ENCODE measurements around the gene PCLO. TPM values are rescaled to one million over a fixed set of nuclear protein-coding genes. Genes with fewer than 3 reads are reported as not detected.
A peak's percentile ranks its signal among the peaks of the same experiment; 100 is the strongest.
"Not testable (repeated sequence)": the region's sequence is repeated elsewhere in the genome, so short reads cannot be mapped to it uniquely, and the experiment has no call there.

Gene PCLO
- total RNA-seq, 1 experiment from 2014 or later: 1.3 TPM

DNA sequence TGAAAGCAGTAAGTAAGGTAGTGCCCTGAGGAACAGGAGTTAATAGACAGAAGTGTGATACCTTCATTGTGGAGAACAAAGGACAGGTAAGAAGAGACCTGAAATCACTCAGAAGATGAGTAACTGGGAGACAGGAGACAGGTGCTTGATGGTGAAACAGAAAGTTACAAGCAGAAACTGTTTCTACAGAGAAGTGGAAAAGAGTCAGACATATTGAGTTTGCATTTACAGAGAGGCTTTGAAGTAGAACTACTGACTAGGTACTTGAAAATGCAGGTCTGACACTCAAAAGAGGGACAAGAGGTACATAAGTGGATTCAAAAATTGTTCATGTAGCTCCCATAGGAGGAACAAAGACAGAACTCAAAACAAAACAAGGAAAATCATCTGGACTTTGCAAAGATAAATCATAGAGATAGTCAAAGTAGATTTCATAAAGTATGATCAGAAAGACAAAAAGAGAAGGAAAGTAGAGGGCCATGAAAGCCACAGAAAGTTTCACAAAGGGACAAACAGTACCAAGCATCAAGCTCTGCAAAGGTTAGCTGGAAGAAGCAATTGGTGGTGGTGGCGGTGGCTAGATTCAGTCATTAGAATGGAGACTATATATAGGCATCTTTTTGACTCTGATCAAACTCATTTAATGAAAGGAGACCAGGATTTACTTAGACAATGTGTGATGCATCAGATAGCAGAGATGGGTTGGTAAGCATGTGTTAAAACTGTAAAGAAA is 198.4 kb downstream of the PCLO start:
- no peak for DNase-seq (ENCODE audit: low read depth)

- DNase-seq (ENCODE audit: low read depth): no peak
Measured at GRCh38 chr7:82961240-82961639, 201.4 kb downstream of the PCLO start.

DNA sequence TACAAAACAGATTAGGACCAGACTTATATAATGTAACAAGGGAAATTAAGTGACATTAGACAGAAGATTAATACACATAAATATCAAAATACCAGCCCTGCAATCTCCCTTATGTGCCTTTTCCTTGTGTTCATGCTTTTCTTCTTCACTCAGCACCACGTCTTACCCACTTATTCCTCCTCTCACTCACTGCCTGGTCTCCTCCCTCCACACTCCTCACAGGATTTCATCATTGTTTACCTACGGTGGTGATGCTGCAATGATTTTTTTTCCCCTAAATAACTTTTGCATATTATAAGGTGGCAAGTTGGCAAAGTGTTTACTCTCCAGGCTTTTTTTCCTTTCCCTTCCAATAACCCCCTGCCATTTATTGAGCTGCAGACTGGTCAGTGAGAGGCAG is 203.2 kb downstream of the PCLO start:
- no peak for DNase-seq (ENCODE audit: low read depth)

DNA sequence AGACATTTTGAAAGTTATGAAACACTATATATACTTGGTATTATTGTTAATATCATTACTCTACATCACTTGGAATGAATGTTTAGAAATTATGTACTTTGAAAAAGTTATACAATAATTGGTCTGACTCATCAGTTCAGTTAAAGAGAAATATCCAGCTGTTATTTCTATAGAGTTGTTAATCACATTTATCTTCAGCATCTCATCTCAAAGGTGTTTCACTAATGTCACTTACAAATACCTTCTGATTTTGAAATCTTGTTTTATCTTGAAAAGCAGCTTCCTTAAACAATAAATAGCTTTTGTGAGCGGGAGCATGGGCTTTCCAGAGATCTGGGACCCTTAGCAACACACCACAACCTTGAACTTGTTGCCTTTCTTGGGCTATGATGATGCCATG is 205.2 kb downstream of the PCLO start:
- DNase-seq (ENCODE audit: low read depth): no peak

DNA sequence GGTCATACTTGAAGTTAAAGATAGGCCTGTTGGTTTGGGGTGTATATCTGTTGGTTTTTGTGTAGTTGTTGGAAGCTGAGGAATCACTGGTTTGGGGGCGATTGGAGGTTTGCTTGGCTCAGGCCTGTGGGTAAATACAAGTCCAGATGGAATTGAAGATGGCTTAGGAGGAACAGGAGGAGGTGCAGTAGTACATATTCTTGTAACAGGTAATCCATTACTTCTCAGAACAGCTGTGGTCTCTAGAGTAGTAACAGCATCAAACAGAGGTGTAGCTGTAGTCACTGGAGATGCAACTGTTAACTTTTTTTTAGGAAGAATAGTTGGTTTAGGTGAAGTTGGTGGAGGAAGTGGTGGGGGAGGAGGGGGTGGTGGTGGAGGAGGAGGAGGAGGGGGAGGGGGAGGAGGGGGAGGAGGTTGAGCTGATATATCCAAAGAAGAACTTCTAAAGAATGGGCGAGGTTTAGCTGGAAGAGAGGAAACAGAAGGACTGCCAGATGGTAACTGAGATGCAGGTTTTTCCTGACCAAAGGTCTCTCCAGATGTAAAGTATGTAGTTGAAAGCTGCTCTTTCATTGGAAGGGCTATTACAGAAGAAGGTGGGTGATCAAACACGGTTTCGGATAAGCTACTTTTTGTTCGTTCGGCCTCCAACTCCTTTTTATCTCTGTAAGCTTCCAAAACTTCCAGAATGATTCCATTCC is 209.2 kb downstream of the PCLO start:
- no peak for DNase-seq (ENCODE audit: low read depth)

DNA sequence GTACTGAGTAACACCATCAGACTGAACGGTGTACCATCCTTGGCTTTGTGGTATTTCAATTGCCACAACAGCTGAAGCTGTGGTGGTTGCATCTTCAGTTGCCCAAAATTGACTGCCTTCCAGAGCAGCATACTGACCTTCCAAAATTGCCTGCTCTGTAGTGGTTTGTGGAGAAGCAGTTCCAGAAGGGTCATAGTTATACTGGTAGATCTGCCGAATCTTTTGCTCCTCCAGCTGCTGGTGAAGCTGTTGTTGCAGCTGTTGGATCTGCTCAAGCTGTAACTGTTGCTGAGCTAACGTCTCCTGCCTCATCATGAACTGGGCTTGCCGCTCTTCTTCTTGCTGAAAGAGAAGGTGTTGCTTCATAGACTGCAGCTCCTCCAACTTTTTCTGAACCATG is 212.2 kb downstream of the PCLO start:
- DNase-seq (ENCODE audit: low read depth): no peak

DNA sequence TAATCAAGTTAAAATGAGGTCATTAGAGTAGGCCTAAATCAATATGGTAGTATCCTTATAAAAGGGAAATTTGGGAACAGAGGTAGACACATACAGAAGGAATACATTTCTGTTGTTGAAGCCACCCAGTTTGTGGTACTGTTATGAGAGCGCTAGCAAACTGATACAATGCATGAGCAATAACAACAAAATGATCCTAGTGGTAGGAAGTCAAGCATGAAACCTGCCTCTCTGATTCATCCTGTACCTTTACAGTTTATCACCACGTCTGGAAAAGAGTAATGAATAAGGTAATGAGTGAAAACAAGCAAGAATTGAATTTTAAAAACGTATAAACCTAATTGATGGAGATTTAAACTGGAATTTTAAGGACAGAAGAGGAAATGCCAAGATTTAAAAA is 217.2 kb downstream of the PCLO start:
- no peak for DNase-seq (ENCODE audit: low read depth)

GRCh38 chr7:82945056-82945455 is 217.6 kb downstream of the PCLO start:
- no peak for DNase-seq (ENCODE audit: low read depth)

- DNase-seq (ENCODE audit: low read depth): no peak
Measured at GRCh38 chr7:82932516-82932915, 230.2 kb downstream of the PCLO start.

GRCh38 chr7:82926477-82926876 is 236.2 kb downstream of the PCLO start:
- DNase-seq (ENCODE audit: low read depth): no peak

DNA sequence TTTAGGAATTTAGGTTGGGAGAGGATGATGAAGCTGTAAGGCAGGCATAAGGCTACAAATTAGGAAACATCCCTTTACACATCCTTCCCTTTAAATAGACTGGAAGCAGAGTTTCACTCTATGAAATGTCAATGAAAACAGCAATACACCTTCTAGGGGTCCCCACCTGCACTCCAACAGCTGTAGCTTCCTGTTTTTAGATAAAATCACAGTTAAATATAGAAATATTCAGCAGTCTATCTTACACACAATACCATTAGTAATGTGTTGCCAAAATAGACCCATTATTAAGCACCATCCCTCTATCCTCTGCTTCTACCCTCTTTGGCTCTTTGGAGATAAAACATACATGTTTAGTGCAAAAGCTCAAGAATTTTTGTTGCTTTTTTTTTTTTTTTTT is 237.4 kb downstream of the PCLO start:
- no peak for DNase-seq (ENCODE audit: low read depth)

DNA sequence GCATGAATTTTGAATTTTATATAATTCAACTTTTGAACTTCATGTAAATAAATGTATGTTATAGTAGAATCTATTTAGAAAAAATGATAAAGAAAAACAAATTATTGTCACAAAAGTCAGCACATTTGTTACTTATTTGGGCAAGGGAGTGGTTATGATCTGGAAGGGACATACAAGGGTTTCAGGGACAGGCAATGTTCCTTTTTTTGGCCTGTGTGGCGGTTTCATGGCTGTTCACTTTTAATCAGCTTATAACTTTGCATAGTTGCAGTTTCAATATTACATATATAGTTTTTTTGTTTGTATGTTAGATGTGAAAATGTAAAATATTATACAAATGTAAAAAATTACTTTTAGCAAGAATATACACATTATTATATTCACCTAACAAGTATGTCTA is 256.2 kb downstream of the PCLO start:
- DNase-seq (ENCODE audit: low read depth): no peak

- DNase-seq (ENCODE audit: low read depth): no peak
Measured at GRCh38 chr7:82904871-82905270, 257.8 kb downstream of the PCLO start.

GRCh38 chr7:82901098-82901497 is 261.6 kb downstream of the PCLO start:
- DNase-seq (ENCODE audit: low read depth): not testable (repeated sequence)

- no peak for DNase-seq (ENCODE audit: low read depth)
Measured at GRCh38 chr7:82897500-82897899, 265.2 kb downstream of the PCLO start.

DNA sequence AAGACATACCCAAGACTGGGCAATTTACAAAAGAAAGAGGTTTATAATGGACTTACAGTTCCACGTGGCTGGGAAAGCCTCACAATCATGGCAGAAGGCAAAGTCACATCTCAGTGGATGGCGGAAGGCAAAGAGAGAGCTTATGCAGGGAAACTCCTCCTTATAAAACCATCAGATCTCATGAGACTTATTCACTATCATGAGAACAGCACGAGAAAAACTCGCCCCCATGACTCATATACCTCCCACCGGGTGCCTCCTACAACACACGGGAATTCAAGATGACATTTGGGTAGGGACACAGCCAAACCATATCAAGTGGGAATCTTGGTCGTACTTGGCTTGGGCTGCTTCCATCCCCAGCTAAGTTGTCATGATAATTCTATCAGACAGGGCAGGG is 268.3 kb downstream of the PCLO start:
- DNase-seq (ENCODE audit: low read depth): not testable (repeated sequence)

DNA sequence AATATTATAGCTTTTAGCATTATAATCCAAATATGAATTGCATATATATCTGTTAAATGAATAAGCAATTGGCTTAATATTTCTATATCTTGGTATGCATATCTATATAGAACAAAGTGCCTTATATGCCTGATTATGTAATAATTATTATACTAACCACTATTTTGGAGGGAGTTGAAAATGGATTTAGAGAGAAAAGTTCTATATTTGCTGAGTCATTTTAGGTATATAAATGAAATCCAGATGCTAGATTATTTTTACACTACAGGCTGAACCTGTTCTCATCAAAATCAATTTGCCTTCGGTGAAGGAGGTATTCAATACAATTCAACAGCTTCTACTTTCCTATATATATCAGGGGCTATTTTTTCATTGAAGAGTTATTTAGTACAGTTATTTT is 276.4 kb downstream of the PCLO start:
- DNase-seq (ENCODE audit: low read depth): no peak

DNA sequence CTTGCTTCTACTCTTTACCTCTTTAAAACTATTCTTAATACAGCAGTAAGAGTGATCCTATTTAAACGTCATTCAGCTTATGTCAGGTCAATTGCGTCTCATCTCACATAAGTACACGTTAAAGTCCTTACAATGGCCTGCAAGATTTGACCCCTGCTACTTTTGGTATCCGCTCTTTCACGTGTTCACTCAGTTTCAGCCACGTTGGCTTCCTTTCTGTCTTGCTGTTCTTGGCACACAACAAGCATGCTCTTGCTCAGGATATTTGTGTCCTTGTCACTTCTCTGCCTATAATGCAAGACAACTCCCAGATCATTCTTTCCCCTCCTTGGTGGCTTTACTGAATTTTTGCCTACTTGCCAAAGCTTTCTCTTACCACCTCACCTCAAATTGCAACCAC is 296.8 kb downstream of the PCLO start:
- DNase-seq (ENCODE audit: low read depth): no peak

DNA sequence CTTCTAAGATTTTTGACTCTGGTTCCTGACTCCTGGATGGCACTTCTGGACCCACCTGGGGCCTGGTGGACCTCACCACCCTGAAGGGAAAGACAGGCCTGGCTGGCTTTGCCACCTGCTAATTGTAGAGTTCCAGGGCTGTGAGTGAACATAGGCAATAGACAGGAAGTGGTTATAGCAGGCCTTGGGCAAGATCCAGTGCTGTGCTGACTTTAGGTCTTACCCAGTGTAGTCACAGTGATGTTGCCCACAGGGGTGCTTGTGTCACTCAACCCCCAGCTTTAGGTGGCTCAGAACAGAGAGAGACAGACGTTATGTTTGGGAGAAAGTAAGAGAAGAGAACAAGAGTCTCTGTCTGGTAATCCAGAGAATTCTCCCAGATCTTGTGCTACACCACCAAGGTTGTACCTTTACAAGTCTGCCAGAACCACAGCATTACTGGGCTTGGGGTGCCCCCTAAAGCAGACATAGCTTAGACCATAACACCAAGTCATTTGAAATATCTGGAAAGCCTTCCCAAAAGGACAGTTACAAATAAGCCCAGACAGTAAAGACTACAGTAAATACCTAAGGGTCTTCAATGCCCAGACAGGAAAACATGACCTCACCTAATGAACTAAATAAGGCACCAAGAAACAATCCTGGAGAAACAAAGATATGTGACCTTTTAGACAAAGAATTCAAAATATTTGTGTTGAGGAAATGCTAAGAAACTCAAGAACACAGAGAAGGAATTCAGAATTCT is 303.4 kb downstream of the PCLO start:
- no peak for DNase-seq (ENCODE audit: low read depth)

DNA sequence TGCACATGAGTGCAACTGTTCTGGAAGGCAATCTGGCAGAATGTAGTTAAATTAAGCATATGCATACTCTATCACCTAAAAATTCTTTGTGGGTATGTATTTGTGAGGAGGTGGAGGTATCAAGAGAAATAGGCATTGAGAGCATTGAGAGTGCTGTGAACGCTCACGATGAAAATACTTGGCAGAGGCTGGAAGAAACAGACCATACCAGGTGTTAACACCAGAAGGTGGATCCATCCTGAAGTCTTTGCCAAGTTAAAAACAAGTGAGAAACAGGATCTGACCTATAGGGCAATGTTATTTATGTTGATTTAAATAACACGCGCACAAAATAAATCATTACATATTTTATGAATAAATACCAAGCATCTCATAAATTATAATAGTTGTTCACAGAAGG is 311.6 kb downstream of the PCLO start:
- no peak for DNase-seq (ENCODE audit: low read depth)

- DNase-seq (ENCODE audit: low read depth): peak; percentile 9
Measured at GRCh38 chr7:82841828-82842227, 320.9 kb downstream of the PCLO start.

- no peak for DNase-seq (ENCODE audit: low read depth)
Measured at GRCh38 chr7:82840061-82840460, 322.6 kb downstream of the PCLO start.

GRCh38 chr7:82839555-82839954 is 323.1 kb downstream of the PCLO start:
- DNase-seq (ENCODE audit: low read depth): peak; percentile 4

Data from RPMI7951 (cell line).